ENCODE measurements around the gene ZNF547. TPM values are rescaled to one million over a fixed set of nuclear protein-coding genes. Genes with fewer than 3 reads are reported as not detected.

ZNF547 gene
- total and polyA plus RNA-seq, 2 donors (not counting 3 experiments of a cell fraction or from before 2014, with no cell fraction given) = 1.9 to 2.7 TPM

GRCh38 chr19:57382806-57383488 lies 19.6 kb downstream of the ZNF547 start:
- Histone ChIP-seq H3K27me3 (ENCODE audit: control insufficient read depth in 2 of 2, insufficient read depth in 2 of 2, low read length in 2 of 2) (no peaks in the 10 kb centered on the region), H2AFZ (ENCODE audit: low read depth, low read length) (no peak overlapping the region), H3K9me1 (replicated peaks; ENCODE audit: control insufficient read depth, extremely low read depth, insufficient read depth, low read length) (no peaks in the 10 kb centered on the region), H3K4me3 (replicated peaks in 1 of 3; ENCODE audit: insufficient read depth in 1 of 3, low read depth in 1 of 3, low read length in 3 of 3) (no peak overlapping the region), H3K9ac (replicated peaks; ENCODE audit: extremely low read depth, insufficient read depth, low read length) (no peak overlapping the region), H3K9me3 (replicated peaks; ENCODE audit: control insufficient read depth, insufficient read depth, low read length) (peaks cover 4% of the 10 kb centered on the region), H3K27ac (ENCODE audit: insufficient read depth, low read depth, low read length) (no peak overlapping the region), H3K36me3 (ENCODE audit: control insufficient read depth in 2 of 2, extremely low read depth in 1 of 2, insufficient read depth in 2 of 2, low read length in 2 of 2) (peaks cover 0 to 2% of the 10 kb centered on the region in 2 experiments), H3K4me2 (ENCODE audit: insufficient read depth, low read length) (no peak overlapping the region), H4K20me1 (replicated peaks; ENCODE audit: control insufficient read depth, extremely low read depth, insufficient read depth, low read length) (no peaks in the 10 kb centered on the region), H3K4me1 (ENCODE audit: control insufficient read depth, extremely low read depth, insufficient read depth, low read length) (no peaks in the 10 kb centered on the region), H3K79me2 (ENCODE audit: control insufficient read depth, insufficient read depth, low read length) (no peaks in the 10 kb centered on the region)
- CTCF ChIA-PET = no interaction called here
- BruUV-seq (replicated peaks) = no TSS peak
- dilution Hi-C loops (cut with MboI; ENCODE audit: extremely low pct_ligation_motif_present, low sequenced_read_pairs) (loop anchor here (10.0 kb wide), 1 partner anchor 198 kb away; no protein-coding TSS in a partner anchor), intact Hi-C loops (cut with micrococcal nuclease) (no loop called here)
- POLR2A ChIA-PET = no interaction called here
- FAIRE-seq (no peak), DNase-seq (ENCODE audit: low read depth, low spot score) (no peak)
- TF ChIP-seq JUN (IDR thresholded peaks at IDR 0.05; ENCODE audit: borderline replicate concordance, insufficient read depth, insufficient read length, low read depth) = no peak
- no peak for TF ChIP-seq CTCF (IDR thresholded peaks at IDR 0.05; ENCODE audit: extremely low read depth in 1 of 2, insufficient read depth in 1 of 2, low read depth in 1 of 2, low read length in 2 of 2)
- no peak for TF ChIP-seq POLR2A (IDR thresholded peaks at IDR 0.05; ENCODE audit: low read depth, low read length)
- TF ChIP-seq POLR2AphosphoS5 (IDR thresholded peaks at IDR 0.05; ENCODE audit: insufficient read depth, low read depth, low read length) = no peak
- TF ChIP-seq MYC (IDR thresholded peaks at IDR 0.05; ENCODE audit: low read depth, low read length) = no peak
- TF ChIP-seq MAX (IDR thresholded peaks at IDR 0.05; ENCODE audit: insufficient read depth, insufficient read length) = no peak
- no peak for TF ChIP-seq FOS (IDR thresholded peaks at IDR 0.05; ENCODE audit: borderline replicate concordance, insufficient read depth, low read length)
- TF ChIP-seq GATA2 (IDR thresholded peaks at IDR 0.05; ENCODE audit: insufficient read depth, insufficient read length, low read depth, low read length) = no peak
- no peak for TF ChIP-seq EZH2 (IDR thresholded peaks at IDR 0.05; ENCODE audit: borderline replicate concordance, low read depth, low read length, severe bottlenecking)

Data from endothelial cell of umbilical vein (primary cell).